GM18909 (cell line): ENCODE measurements around the gene SLC5A10.

Source experiments
- ATAC-seq: cut with Tn5 transposase; IDR thresholded peaks from one replicate; pipeline ENCODE4 v1.9.1; 2021; ENCODE audit warnings: mild to moderate bottlenecking; ENCODE audit not compliant: unreplicated experiment, poor library complexity

The SLC5A10 gene

GRCh38 chr17:18963126-18964017 is 11.4 kb downstream of the SLC5A10 start:
- no peak for ATAC-seq

GRCh38 chr17:18964018-18964351 is 12.0 kb downstream of the SLC5A10 start:
- ATAC-seq, result no peak

GRCh38 chr17:18964550-18964949 is 12.6 kb downstream of the SLC5A10 start:
- no peak for ATAC-seq

- ATAC-seq, result no peak
Measured at GRCh38 chr17:18965530-18966236, 13.7 kb downstream of the SLC5A10 start.

- ATAC-seq, result no peak
Measured at GRCh38 chr17:18966831-18967624, 15.1 kb downstream of the SLC5A10 start.

GRCh38 chr17:18967916-18968315 is 16.0 kb downstream of the SLC5A10 start:
- no peak for ATAC-seq

GRCh38 chr17:18968345-18968744 is 16.4 kb downstream of the SLC5A10 start:
- no peak for ATAC-seq

GRCh38 chr17:18968945-18969887 is 17.3 kb downstream of the SLC5A10 start:
- ATAC-seq, result no peak

GRCh38 chr17:18970582-18971480 is 18.9 kb downstream of the SLC5A10 start:
- ATAC-seq, result no peak

GRCh38 chr17:18971801-18972200 is 19.8 kb downstream of the SLC5A10 start:
- no peak for ATAC-seq

GRCh38 chr17:18974407-18975149 is 22.6 kb downstream of the SLC5A10 start:
- ATAC-seq, result no peak

- no peak for ATAC-seq
Measured at GRCh38 chr17:18975597-18975996, 23.6 kb downstream of the SLC5A10 start.

- ATAC-seq, result no peak
Measured at GRCh38 chr17:18976201-18976600, 24.2 kb downstream of the SLC5A10 start.

- no peak for ATAC-seq
Measured at GRCh38 chr17:18977021-18977420, 25.1 kb downstream of the SLC5A10 start.

- no peak for ATAC-seq
Measured at GRCh38 chr17:18977646-18978045, 25.7 kb downstream of the SLC5A10 start.

- no peak for ATAC-seq
Measured at GRCh38 chr17:18978050-18978449, 26.1 kb downstream of the SLC5A10 start.

- no peak for ATAC-seq
Measured at GRCh38 chr17:18978655-18979054, 26.7 kb downstream of the SLC5A10 start.

- no peak for ATAC-seq
Measured at GRCh38 chr17:18980682-18981334, 28.8 kb downstream of the SLC5A10 start.
